ENCODE measurements around the gene ALOX5AP.
"Not testable (repeated sequence)": the region's sequence is repeated elsewhere in the genome, so short reads cannot be mapped to it uniquely, and the experiment has no call there.

Gene ALOX5AP

DNA sequence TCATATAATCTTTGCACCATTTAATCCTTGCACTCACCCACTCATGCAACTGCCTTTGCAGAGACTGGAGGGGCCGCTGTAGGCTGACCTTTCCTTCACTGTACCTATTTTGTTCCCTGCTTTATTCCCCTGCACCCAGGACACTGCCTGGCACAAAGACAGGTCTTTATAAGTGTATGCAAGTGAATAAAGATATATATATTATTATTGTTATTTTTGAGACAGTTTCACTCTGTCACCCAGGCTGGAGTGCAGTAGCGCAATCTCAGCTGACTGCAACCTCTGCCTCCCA lies 3.8 kb downstream of the ALOX5AP start:
- DNase-seq, result no peak

DNA sequence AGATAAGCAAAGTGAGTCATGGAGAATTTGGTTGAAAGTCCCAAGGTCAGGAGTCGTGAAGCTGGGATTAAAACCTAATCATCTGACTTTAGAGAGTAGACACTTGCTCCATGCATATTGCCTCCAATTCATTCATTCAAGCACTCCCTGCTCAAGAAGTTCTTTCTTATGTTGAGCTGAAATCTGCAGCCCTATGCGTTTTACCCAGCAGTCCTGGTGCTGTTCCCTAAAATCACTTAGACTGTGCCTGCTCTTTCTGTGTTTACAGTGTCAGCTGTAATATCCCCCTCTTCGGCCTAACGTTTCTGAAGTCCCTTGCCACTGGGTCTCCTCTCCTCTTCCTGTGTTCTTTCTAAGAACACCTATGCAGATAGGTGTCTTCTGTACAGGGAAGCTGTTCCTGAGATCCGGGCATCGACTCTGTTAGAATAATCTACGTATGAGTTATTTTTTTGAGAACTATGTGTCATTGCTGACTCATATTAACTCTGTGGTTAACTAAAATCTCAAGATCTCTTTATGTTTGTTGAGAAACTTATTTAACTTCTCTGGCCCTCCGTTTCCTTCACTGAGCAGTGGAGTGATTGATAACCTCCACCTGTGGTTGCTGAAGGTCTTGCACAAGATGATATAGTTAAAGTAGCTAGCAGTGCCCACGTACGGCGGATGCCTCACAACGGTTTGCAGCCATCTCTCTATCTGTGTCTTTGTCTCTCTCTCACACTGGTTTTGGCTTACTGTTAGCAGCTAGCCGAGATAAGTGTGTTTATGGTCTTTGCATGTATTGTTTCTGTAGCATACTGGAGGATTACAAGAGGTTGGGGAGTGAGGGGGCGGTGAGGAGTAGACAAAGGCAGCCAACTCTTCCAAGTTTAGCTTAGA lies 4.7 kb downstream of the ALOX5AP start:
- no peak for DNase-seq

DNA sequence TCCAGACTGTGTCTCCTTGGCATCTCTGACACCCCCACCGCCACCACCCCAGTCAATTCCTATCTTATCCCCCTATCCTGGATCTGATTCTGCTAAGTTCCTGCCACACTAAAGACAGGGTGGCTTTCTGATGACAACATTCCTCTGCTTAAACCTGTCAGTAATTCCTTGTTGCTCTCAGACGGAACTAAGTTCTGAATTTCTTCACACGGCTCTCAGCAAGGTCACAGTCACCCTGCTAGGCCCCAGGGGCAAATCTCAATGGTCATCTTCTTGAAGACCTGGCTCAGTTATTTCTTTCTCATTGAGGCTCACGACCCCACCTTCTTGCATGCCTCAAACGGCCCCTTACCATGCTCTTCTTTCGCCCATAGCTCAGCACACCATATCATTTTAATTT lies 7.6 kb downstream of the ALOX5AP start:
- no peak for DNase-seq

DNA sequence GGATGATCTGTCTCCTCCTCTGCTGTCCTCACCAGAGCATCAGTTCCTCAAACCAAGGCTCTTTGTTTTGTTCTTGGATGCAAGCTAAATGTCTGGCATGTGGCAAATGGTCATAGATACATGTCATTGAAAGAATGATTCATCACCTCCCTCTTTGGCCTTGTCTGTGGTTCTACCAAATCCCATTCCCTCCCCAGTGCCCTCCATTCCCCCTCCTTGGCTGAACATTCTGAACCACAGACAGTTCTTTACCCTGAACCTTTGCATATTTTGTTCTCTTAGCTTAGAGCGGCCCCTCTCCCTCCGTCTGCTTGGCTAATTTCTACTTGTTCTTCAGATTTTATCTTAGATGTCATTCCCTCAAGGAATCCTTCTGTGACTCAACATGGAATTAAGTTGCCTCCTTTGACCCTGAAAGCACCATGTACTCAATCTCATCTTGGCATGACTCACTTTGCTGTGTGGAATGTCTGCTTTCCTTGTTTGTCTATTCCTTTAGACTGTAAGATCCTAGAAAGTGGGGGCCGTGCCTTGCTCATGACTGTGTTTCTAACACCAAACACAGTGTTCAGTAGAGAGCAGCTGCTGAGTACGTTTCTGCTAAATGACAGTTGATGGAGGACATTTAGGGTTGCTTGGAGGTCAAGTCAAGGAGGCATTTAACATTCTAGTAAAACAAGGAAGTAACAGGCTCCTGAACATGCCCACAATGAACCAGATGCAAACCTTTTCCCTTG lies 8.1 kb downstream of the ALOX5AP start:
- no peak for DNase-seq

DNA sequence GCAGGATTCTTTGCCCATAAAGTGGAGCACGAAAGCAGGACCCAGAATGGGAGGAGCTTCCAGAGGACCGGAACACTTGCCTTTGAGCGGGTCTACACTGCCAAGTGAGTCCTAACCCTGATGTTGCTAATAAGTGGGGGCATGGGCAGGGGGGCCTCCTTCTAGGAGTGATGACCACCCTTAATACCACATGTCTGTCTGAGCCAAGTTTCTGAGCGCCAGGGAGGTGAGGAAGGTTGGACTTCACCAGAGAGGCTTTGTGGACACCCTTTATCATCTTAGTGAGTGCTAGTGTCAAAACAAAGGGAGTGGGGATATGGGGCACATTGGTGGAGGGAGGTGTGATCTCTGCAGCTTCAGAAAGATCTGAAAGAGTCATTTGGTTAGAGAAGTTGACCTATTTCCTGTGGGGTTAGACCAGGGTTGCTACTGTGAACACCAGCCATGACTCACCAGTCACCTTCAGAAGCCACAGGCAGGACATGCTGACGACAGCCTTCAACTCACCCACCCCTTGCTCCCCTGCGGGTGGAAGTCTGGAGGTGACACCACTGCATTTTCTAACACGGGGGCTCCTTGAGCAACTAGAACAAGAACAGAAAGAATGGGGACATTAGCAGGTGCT lies 8.8 kb downstream of the ALOX5AP start:
- DNase-seq, result peak; percentile 52 to 83

DNA sequence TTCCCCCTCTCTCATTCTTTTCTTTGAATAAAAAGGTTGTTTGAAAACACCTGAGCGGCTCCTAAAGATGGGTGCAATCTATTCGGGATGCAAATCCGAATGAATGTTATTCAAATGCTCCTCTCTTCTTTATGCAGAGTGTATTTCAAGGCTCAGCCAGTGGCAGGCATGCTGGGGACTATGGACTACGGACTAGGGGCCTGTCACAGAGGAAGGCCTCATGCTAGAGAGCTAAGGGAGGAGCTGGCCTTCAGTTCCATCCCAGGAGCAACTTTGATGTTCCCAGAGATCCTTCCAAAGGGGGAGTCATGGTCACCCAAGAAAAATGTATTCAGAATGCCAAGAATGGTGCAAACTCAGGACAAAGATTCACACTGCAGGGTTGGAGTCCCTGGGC lies 9.3 kb downstream of the ALOX5AP start:
- peak; percentile 95 to 96 for DNase-seq

DNA sequence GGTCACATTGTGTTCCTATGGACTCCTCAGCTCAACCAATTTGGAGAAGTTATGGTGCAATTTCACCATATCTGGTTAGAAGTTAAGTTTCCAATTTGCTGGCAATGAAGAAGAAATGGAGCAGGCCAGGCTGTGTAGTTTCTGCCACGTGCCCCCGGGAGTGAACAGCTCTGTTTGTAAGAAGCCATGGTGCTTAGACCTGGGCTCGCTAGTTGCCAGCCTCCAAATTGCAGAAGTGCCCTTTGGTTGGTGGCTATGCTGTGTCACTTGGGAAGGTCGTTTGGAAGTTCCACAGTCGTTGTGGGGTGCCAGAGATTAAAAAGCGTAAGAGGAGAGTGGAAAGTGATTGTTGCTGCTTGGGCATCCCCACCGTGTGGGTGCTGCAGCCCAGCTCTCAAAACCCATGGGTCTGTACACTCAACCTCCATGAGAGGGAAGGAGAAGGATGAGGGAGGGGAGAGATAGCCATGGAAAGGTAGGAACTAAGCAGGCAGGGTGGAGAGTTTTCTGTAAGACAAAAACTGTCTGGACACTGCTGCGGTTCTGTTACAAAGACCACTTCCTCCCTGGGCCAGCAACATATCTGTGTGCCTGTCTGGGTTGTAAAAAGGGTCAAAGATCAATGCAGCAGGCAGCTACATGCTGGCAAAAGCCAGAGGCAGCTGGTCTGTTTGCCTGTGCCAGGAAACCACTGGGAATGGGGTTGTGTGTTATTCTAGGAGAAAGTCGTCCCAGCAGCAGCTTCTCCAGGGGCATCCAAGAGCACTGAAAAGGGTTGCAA lies 10.8 kb downstream of the ALOX5AP start:
- DNase-seq, result peak; percentile 48 to 72

DNA sequence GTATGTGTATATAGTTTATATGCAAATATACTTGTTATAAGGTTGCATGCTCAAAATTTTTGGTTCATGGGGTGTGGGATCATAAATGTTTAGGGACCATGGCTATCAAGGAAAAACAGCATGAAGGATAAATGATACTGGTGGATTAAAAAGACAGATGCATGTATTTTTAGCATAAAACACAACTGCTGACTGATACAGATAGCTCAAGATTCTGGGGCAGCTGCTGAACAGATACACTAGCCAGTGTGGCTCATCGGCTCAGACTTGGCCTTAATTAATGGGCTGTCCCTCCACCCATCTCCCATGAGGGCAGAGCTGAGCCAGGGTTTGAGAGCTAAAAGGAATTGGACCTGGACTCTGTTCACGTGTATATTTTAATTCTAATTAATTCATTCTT lies 11.4 kb downstream of the ALOX5AP start:
- peak in 1 of 2 experiments; percentile 31 for DNase-seq

DNA sequence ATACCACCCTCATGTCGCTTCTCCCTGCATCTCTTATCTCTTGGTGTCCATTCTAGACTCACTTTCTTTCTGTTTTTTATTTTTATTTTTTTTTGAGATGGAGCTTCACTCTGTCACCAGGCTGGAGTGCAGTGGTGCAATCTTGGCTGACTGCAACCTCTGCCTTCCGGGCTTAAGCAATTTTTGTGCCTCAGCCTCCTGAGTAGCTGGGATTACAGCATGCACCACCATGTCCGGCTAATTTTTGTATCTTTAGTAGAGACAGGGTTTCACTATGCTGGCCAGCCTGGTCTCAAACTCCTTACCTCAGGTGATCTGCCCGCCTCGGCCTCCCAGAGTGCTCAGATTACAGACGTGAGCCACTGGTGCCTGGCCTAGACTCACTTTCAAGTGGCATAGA lies 12.5 kb downstream of the ALOX5AP start:
- not testable (repeated sequence) for DNase-seq

DNA sequence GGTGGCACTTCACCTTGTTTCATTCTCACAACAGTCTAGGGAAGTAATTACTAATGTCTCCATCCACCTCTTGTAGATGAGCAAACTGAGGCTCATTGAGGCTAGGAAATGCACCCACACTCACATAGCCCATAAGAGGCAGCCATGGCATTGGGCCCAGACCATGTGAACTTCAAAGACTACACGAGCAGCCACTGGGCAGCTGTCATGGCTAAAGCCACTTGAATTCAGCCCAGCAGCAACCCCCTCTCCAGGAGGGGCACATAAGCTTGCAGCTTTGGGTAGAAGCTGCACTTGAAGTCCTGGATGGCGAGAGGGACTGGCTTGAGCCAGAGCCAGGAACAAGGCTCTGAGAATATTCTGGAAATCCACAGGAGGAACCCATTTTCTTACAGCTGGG lies 13.4 kb downstream of the ALOX5AP start:
- no peak for DNase-seq

DNA sequence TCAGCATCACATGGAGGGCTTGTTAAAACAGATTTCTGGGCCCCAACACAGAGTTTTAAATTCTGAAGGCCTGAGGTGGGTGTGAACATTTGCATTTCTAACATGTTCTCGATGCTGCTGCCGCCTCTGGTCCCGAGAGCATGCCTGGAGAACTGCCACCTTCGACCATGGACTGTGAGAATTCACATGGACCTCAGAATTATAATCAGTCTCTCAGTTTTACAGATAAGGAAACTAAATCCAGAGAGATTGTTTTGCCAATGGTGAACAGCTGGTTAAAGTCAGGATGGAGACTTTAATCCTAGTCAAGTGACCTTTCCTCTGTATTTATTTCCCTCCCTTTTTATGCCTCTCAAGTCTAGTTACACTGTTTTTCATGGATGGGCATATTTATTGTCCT lies 14.7 kb downstream of the ALOX5AP start:
- DNase-seq, result no peak

DNA sequence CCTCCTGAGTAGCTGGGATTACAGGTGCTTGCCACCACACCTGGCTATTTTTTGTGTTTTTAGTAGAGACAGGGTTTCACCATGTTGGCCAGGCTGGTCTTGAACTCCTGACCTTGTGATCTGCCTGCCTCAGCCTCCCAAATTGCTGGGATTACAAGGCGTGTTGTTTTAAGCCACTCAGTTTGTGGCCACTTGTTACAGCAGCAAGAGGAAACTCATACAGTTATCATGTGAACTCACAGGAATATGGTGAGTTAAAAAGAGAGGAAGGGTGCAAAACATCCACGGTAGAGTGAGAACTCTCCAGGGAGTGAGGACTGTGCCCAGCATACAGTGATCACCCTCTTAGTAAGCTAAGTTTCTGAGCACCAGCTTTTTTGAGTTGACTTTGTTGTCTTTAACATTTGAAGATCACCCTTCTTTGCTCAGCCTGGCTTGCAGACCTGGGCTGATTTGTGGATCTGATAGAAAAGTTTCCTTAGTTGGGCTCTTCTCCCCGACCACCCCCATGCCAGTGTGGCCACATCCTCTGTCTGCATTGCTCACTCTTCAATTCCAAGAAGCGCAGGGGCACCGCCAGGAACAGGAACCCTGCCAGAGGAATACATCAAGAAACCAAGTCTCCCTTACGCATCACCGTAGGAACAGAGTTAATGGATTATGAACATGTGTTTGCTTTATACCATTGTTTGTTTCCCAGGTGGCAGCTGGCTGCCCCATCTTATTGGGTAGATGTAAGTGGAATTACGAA lies 16.0 kb downstream of the ALOX5AP start:
- no peak for DNase-seq

DNA sequence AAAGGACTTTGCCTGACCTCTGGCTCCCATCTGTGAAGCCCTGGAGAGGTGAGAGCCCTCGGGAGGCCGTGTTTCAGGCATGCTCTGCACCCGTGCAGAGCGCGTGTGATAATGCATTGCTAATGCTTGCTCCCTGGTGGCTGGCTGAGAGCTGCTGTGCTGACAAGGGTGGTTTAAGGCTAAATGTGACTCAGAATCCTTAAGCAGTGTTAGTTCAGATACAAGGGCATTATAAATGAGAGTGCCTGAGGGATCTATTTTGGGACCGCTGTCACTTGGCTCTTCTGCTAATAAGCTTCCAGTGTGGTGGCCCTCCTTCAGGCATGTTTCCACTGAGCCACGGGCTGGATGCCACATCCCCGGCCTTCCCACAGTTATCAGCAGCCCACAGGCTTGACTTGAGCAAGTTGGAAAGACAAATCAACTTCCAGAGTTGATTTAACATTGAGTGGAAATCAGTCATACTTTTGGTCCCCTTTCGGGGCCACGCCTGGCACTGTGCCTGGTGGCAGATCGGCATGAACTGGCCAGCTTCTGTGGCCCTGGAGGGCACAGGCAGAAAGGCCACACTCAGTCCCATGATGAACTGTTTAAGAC lies 17.0 kb downstream of the ALOX5AP start:
- DNase-seq, result no peak

DNA sequence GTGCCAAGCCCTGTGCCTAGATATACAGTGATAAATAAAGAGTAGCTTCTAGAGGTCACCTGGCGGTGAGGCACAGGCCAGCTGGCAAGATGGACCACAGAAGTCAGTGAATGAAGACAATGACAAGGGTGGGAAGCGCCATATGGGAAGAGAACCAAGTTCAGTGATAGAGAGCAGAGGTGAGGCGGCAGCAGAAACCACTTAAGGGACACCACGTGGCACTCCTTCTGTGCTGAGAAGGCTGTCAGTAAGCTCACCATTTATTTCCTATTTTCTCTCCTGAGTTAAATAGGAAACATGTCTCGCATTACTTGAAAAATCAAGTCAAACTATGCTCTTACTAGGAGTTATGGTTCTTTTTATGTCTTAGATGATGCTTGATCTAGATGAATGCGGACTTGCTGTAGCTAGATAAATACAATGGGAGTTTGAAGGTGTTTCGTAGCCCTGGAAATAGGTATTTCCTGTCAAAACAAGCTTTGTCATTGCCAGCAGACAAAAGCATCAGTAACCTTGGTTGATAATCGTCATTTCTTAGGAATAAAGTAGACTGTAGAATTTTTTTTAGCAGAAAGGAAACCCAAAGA lies 17.8 kb downstream of the ALOX5AP start:
- DNase-seq, result no peak

DNA sequence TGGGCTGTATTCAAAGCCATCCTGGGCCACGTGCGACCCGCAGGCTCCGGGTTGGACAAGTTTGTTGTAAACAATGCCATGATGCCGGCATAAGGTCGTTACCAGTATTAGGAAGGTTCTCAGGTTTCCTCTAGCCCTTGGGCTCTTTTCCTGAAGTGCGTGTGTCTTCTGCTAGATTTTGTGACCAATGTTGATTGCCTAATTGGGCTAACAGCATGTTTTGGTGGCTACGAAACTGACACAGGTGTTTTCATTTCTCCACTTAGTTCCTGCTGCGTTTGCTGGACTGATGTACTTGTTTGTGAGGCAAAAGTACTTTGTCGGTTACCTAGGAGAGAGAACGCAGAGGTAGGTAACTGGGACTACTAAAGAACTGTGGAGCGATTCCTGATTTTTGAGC lies 20.3 kb downstream of the ALOX5AP start:
- peak in 1 of 2 experiments; percentile 47 for DNase-seq

DNA sequence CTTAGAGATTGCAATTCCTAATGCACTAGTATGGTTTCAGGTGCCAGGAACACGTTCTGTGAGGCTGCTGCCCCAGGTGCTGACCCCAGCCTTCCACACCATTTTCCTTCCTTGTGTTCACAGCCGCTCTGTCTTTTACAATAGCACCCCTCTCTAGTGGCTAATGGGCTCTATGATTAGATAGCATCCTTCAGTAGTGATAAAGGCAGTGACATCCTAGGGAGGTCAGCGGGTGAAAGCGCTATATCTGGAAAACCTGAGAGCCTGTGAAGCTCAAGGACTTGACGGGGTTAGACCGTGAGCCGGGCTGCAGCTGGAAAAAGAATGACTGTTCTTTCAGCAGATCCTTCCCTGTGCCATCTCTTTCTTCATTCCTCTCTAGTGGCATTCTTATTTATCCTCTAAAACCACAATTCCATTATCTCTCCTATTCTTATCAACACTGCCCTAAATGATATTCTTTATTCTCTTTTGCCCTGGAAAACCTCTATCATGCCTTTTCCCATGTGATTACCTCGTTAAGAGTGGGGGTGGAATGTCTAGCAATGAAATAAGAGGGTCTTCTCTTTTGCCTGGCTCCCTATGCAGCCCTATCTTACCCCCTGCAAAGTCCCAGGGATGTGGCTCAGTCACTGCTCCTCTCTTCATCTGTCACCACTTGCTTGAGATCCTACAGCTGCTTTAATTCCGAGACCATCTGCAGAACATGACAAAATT lies 21.8 kb downstream of the ALOX5AP start:
- no peak for DNase-seq

DNA sequence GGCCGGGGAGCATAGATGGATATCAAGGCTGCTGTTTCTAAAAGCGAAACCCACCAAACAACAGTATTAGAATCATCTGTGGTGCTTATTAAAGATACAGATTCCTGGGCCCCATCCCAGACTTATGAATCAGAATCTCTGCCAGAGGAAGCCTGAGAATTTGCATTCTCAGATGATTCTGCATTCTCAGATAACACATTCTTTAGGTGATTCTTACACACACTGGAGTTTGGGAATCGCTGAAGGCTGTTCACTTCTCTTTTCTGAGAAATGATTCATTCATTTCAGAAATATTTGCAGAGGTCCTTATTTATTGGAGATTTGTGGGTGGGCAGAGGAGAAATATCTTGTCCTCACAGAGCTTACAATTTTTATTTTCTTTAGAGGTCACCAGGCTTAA lies 24.4 kb downstream of the ALOX5AP start:
- no peak for DNase-seq

DNA sequence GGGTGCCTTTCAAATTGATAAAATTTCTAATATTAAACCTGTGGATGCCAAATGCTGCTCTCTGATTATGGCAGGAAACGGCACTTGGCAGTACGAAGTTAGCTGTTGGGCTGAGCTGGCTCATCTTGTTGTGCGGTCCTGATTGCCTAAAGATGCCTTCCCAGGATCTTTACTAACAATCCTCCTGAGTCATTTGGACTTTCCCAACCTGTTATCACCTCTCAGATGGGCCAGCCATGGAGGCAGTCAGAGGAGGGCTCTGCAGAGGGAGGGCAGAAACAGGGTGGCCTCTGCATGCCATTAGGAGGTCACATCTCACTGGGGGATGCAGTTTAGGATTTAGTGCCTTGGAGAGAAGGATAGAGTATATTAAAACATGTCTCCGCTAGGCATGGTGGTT lies 27.3 kb downstream of the ALOX5AP start:
- DNase-seq, result no peak

DNA sequence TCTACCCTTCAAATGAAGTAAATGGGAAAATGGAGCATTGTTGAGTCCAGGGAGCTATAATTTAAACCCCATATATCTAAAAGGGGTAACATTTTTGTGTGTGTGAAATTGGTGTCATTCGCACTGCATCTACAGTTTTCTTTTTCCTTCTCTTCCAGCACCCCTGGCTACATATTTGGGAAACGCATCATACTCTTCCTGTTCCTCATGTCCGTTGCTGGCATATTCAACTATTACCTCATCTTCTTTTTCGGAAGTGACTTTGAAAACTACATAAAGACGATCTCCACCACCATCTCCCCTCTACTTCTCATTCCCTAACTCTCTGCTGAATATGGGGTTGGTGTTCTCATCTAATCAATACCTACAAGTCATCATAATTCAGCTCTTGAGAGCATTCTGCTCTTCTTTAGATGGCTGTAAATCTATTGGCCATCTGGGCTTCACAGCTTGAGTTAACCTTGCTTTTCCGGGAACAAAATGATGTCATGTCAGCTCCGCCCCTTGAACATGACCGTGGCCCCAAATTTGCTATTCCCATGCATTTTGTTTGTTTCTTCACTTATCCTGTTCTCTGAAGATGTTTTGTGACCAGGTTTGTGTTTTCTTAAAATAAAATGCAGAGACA lies 28.6 kb downstream of the ALOX5AP start:
- DNase-seq, result no peak

DNA sequence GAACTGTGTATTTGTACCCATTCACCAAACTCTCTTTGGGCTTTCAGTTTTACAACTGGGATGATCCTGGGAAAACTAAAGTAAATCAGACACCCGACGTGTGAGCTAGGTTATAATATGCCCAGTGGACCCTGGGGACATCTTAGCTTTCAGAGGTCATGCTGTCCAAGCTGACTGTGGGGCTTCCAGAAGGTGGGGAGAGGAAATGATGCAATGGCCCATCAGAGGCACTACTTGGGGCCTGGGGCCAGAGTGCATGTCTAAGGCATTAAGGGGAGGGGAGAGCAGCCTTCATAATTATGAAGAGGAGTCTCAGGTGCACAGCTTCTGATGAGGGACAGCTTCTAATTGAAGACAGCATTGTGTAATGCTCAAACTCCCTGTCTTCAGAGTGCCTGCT lies 30.9 kb downstream of the ALOX5AP start:
- DNase-seq, result no peak

DNA sequence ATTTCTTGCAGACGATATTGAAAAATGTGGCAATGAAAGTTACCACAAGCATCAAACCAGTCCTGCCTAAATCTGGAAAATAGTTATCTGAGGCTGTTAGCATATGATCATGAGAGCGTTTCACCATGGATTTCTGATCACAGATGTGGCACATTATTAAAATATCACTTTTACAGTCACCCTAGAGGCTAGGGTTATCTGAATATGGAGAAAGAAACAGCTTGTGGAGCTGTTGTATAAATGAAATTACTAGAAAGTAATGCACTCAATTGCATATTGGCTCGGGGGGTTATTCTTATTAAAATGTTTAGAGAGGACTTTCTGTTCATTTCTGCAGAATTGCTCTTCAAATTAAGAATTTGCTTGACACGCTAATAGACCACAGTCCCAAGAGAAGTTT lies 35.6 kb downstream of the ALOX5AP start:
- DNase-seq, result no peak

Measured in NCI-H526 (cell line).